Suprapubic skin (tissue), 3 donors: ENCODE measurements around the gene GET4.

Experiments used
- CTCF ChIP-seq, 2 donors: fragments of 200-600 bp in 1 of 2; fragments of 450-650 bp in 1 of 2; sonication (generic) in 1 of 2; IDR thresholded peaks; one replicate each; pipeline ENCODE4 v1.5.1; 2016 to 2019; ENCODE audit warnings: antibody characterized with exemption in 2 of 2, mild to moderate bottlenecking in 1 of 2, moderate library complexity in 1 of 2
- POLR2A ChIP-seq, 2 donors: fragments of 450-650 bp; IDR thresholded peaks; one replicate each; pipeline ENCODE4 v1.6.1; 2017; ENCODE audit warnings: antibody characterized with exemption in 2 of 2, mild to moderate bottlenecking in 2 of 2, moderate library complexity in 2 of 2

DNA sequence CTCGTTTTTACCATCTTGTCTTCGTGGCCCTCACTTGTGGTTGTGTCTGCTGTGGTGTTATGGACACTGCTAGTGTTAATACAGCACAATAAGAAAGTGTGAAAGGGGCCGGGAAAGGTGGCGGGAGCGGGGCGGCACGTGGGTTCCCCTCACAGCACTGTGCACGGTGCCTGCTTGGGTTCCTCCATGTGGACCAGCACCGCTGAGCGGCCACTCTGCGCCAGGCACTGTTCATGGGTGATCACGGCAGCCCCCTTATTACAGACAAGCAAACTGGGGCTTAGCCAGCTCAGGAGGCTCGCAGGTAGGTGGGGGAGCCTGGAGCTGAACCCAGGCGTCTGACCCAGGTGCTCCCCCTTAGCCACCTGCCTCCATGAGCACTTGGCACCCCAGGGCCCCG, 31.8 kb upstream of the GET4 start:
- TF ChIP-seq POLR2A (IDR thresholded peaks at IDR 0.05) (no peak), CTCF (IDR thresholded peaks at IDR 0.05) (no peak)
